Epithelial cell of esophagus (primary cell): ENCODE data around the gene TMEM114.

Experiments
- DNase-seq: peaks from one replicate; pipeline ENCODE4 v3.0.0; 2010; ENCODE audit warnings: low read depth
- H3K4me3 ChIP-seq: 2 replicates; pipeline ENCODE4 v1.5.1; 2011; ENCODE audit warnings: mild to moderate bottlenecking, low read length, control low read depth
- TF ChIP-seq, protein P1 (sequence below): IDR thresholded peaks from 2 replicates; pipeline ENCODE4 v1.5.1; 2011; ENCODE audit warnings: low read depth, mild to moderate bottlenecking, low read length, control low read depth, inconsistent platforms; ENCODE audit not compliant: insufficient read depth; ENCODE audit errors: missing control alignments

TMEM114 gene

GRCh38 chr16:8555400-8555799 lies 34.9 kb downstream of the TMEM114 start:
- no peak for DNase-seq

GRCh38 chr16:8554881-8555280 lies 35.4 kb downstream of the TMEM114 start:
- no peak for DNase-seq
- TF ChIP-seq, protein P1, sequence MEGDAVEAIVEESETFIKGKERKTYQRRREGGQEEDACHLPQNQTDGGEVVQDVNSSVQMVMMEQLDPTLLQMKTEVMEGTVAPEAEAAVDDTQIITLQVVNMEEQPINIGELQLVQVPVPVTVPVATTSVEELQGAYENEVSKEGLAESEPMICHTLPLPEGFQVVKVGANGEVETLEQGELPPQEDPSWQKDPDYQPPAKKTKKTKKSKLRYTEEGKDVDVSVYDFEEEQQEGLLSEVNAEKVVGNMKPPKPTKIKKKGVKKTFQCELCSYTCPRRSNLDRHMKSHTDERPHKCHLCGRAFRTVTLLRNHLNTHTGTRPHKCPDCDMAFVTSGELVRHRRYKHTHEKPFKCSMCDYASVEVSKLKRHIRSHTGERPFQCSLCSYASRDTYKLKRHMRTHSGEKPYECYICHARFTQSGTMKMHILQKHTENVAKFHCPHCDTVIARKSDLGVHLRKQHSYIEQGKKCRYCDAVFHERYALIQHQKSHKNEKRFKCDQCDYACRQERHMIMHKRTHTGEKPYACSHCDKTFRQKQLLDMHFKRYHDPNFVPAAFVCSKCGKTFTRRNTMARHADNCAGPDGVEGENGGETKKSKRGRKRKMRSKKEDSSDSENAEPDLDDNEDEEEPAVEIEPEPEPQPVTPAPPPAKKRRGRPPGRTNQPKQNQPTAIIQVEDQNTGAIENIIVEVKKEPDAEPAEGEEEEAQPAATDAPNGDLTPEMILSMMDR = no peak

More at GRCh38 chr16:8555400-8555799, 34.9 kb downstream of the TMEM114 start:
- no peak overlapping the region for H3K4me3 ChIP-seq
- TF ChIP-seq, protein P1 = no peak

DNA sequence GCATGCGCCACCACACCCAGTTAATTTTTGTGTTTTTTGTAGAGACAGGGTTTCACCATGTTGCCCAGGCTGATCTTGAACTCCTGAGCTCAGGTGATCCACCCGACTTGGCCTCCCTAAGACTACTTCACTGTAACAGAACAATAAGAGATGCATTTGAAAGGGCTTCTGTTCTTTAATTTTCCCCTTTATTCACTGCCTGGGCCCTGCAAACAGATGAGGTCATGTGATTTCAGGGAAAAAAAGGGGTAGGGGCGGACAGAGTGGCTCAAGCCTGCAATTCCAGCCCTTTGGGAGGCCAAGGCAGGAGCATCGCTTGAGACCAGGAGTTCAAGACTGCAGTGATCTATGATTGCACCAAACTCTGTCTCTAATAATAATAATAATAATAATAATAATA lies 36.3 kb downstream of the TMEM114 start:
- TF ChIP-seq, protein P1 = no peak
- H3K4me3 ChIP-seq = no peak overlapping the region
- no peak for DNase-seq

More at GRCh38 chr16:8554881-8555280, 35.4 kb downstream of the TMEM114 start:
- no peak overlapping the region for H3K4me3 ChIP-seq

DNA sequence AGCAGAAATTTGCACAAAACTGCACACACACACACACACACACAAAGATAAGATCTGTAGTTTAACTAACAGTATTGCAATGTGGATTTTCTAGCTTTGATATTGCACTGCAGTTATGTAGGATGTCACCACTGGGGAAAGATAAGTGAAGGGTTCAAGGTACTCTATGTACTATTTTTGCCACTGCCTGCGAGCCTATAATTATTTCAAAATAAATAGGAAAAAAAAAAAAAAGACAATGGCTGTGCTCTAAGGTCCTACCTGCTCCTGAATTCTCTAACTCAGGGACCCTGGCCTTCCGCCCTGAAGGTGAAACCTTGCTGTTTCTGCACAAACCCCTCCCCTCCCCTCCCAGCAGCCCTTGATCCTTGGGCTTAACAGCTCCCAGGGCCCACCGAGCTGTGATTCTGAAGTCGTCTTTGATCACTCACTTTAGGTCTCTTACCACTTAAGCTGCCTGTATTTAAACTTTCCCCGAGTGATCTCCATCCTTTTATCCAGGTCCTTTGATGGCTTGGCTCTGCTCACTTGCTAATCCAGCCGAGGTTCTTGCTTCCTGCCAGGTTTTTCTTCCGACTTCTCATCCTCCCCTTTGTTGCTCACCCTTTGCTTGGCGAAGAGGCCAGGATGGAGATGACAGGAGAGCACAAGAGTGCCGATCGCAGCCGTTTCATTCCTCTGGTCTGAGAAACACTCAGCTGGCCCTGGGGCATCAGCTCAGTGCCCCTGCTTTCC lies 37.7 kb downstream of the TMEM114 start:
- no peak overlapping the region for H3K4me3 ChIP-seq
- DNase-seq = no peak
- TF ChIP-seq, protein P1 = no peak

DNA sequence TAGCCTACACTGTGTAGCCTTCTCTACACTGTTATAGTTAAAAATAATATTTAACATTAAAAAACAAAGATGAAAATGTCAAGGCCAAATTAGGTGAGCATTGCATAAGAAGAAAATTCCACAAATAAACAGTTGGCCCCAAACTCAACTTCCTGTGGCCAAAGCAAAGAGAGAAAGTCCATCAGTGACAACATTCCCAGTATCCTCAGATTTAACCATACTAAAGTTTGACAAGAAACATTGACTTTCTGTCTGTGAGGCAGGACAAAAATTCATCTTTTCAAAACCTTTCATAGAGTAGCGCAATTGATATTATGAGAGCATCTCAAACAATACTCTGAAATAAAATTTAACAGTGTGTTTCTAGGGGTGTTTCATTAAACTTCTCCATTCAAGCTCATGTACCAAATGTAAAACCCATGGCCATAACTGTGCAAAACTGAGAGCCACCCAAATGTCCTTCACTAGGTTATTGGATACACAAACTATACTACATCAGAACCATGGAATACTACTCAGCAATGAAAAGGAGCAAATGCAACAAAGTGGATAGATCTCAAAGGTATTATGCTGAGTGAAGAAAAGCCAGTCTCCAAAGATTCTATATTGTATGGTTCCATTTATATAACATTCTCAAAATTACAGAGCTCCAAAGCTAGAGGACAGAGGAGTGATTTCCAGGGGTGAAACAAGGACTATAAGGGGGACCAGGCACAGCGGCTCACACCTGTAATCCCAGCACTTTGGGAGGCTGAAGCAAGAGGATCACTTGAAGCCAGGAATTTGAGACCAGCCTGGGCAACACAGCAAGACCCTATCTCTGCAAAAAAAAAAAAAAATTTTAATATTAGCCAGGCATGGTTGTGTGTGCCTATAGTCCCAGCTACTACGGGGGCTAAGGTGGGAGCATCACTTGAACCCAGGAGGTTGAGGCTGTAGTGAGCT lies 38.7 kb downstream of the TMEM114 start:
- H3K4me3 ChIP-seq = no peak overlapping the region
- no peak for DNase-seq
- TF ChIP-seq, protein P1 = no peak

- TF ChIP-seq, protein P1 = no peak
- no peak overlapping the region for H3K4me3 ChIP-seq
- DNase-seq = no peak
Measured at GRCh38 chr16:8550728-8551387, 39.5 kb downstream of the TMEM114 start.
